Measurements from ENCODE around the gene ABHD16A. TPM values are rescaled to one million over a fixed set of nuclear protein-coding genes. Genes with fewer than 3 reads are reported as not detected.

The ABHD16A gene
- total and polyA plus RNA-seq, 2 of the 13 experiments (the other 11 are each of a cell fraction or from before 2014, with no cell fraction given), result 43.5 to 45.4 TPM

DNA sequence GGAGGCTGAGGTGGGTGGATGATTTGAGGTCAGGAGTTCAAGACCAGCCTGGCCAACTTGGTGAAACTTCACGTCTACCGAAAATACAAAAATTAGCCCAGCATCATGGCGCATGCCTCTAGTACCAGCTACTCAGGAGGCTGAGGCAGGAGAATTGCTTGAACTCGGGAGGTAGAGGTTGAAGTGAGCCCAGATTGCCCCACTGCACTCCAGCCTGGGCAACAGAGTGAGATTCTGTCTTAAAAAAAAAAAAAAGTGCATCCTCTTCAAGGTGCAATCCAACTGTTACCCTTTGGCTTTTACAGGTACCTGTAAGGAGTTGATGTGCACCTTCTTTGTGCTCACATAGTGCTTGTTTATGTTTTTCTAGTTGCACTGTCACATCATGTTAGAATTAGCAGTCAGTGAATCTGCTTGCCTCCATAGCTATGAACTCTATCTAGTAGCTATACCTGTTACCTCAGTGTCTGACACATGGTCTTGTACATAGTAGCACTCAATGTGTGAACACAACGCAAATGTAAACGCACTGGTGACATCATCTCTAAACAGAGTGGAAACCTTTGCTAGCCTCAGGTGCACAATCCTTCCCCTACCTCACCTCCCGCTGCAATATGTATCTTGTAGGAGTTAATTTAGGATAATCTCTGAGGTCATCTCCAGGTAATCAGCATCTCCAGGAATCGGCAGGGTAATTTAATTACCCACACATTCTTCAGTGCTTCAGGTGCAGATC, 46.3 kb upstream of the ABHD16A start (continued):
- TF ChIP-seq ZBTB10 (CRISPR knock-in tag; IDR thresholded peaks at IDR 0.05; ENCODE audit: borderline replicate concordance) (no peak), MIER3 (CRISPR knock-in tag; IDR thresholded peaks at IDR 0.05; ENCODE audit: borderline replicate concordance) (no peak), TCF12 (IDR thresholded peaks at IDR 0.05) (no peak), TCF12 (CRISPR knock-in tag; IDR thresholded peaks at IDR 0.05) (no peak), YY1 (IDR thresholded peaks at IDR 0.05; ENCODE audit: insufficient read depth, insufficient replicate concordance, low read depth, low read length) (no peak), JUNB (CRISPR knock-in tag; IDR thresholded peaks at IDR 0.05; ENCODE audit: borderline replicate concordance) (0 out of 2 replicates have a peak, but pooled peaks have one; percentile 32), ATF4 (CRISPR knock-in tag; IDR thresholded peaks at IDR 0.05) (no peak), IRF1 (CRISPR knock-in tag; IDR thresholded peaks at IDR 0.05; ENCODE audit: low read depth) (no peak)
- TF ChIP-seq, protein P1, sequence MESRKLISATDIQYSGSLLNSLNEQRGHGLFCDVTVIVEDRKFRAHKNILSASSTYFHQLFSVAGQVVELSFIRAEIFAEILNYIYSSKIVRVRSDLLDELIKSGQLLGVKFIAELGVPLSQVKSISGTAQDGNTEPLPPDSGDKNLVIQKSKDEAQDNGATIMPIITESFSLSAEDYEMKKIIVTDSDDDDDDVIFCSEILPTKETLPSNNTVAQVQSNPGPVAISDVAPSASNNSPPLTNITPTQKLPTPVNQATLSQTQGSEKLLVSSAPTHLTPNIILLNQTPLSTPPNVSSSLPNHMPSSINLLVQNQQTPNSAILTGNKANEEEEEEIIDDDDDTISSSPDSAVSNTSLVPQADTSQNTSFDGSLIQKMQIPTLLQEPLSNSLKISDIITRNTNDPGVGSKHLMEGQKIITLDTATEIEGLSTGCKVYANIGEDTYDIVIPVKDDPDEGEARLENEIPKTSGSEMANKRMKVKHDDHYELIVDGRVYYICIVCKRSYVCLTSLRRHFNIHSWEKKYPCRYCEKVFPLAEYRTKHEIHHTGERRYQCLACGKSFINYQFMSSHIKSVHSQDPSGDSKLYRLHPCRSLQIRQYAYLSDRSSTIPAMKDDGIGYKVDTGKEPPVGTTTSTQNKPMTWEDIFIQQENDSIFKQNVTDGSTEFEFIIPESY (CRISPR knock-in tag; IDR thresholded peaks at IDR 0.05), result peak; percentile 82
